SK-N-SH treated with all-trans-retinoic acid at 6 μM for 48 hours (cell line): ENCODE measurements around the gene LIMK2.

Source experiments
- ATAC-seq: fragments of 200-7000 bp; cut with Tn5 transposase; 3 replicates; pipeline ENCODE4 v1.9.1; 2020; ENCODE audit warnings: mild to moderate bottlenecking, moderate library complexity
- ARNTL ChIP-seq: fragments of 450-650 bp; formaldehyde crosslinking; IDR thresholded peaks from 2 replicates; pipeline ENCODE4 v1.5.0; 2020; ENCODE audit warnings: low read depth, mild to moderate bottlenecking, moderate library complexity, borderline replicate concordance
- BACH2 ChIP-seq: fragments of 250-450 bp; sonication (Bioruptor Pico); IDR thresholded peaks from 2 replicates; pipeline ENCODE4 v1.9.0; 2021; ENCODE audit warnings: mild to moderate bottlenecking, borderline replicate concordance
- CREB5 ChIP-seq: fragments of 250-450 bp; sonication (Bioruptor Pico); IDR thresholded peaks from 2 replicates; pipeline ENCODE4 v1.5.1; 2020; ENCODE audit warnings: low read depth, mild to moderate bottlenecking, moderate library complexity
- CSDC2 ChIP-seq: fragments of 250-450 bp; sonication (Bioruptor Pico); IDR thresholded peaks from 2 replicates; pipeline ENCODE4 v1.5.0; 2020; ENCODE audit warnings: mild to moderate bottlenecking, moderate library complexity
- CSRNP3 ChIP-seq: fragments of 250-450 bp; sonication (Bioruptor Pico); IDR thresholded peaks from 2 replicates; pipeline ENCODE4 v1.5.1; 2021; ENCODE audit warnings: mild to moderate bottlenecking, moderate library complexity
- ESRRG ChIP-seq: fragments of 250-450 bp; sonication (Bioruptor Pico); IDR thresholded peaks from 2 replicates; pipeline ENCODE4 v1.6.1; 2021; ENCODE audit warnings: mild to moderate bottlenecking
- GLIS3 ChIP-seq: fragments of 250-450 bp; sonication (Bioruptor Pico); IDR thresholded peaks from 2 replicates; pipeline ENCODE4 v1.5.0; 2020; ENCODE audit warnings: mild to moderate bottlenecking, moderate library complexity
- ISL1 ChIP-seq: fragments of 250-450 bp; sonication (Bioruptor Pico); IDR thresholded peaks from 2 replicates; pipeline ENCODE4 v2.1.2; 2022; ENCODE audit warnings: mild to moderate bottlenecking, moderate library complexity
- PATZ1 ChIP-seq: fragments of 250-450 bp; sonication (Bioruptor Pico); IDR thresholded peaks from 2 replicates; pipeline ENCODE4 v1.8.0; 2020; ENCODE audit warnings: mild to moderate bottlenecking, moderate library complexity, borderline replicate concordance
- POU6F1 ChIP-seq: fragments of 250-450 bp; sonication (Bioruptor Pico); IDR thresholded peaks from 2 replicates; pipeline ENCODE4 v1.8.0; 2021; ENCODE audit warnings: low read depth, mild to moderate bottlenecking, moderate library complexity, borderline replicate concordance
- PPARA ChIP-seq: fragments of 250-450 bp; sonication (Bioruptor Pico); IDR thresholded peaks from 2 replicates; pipeline ENCODE4 v1.5.0; 2020; ENCODE audit warnings: mild to moderate bottlenecking, borderline replicate concordance
- RARB ChIP-seq: fragments of 250-450 bp; sonication (Bioruptor Pico); IDR thresholded peaks from 2 replicates; pipeline ENCODE4 v1.8.0; 2021; ENCODE audit warnings: mild to moderate bottlenecking, moderate library complexity
- SNAI2 ChIP-seq: fragments of 250-450 bp; sonication (Bioruptor Pico); IDR thresholded peaks from 2 replicates; pipeline ENCODE4 v1.5.0; 2020; ENCODE audit warnings: mild to moderate bottlenecking, moderate library complexity
- TCF4 ChIP-seq: fragments of 250-450 bp; sonication (Bioruptor Pico); IDR thresholded peaks from 2 replicates; pipeline ENCODE4 v1.8.0; 2021; ENCODE audit warnings: mild to moderate bottlenecking, moderate library complexity, borderline replicate concordance
- TOX ChIP-seq: fragments of 250-450 bp; sonication (Bioruptor Pico); IDR thresholded peaks from 2 replicates; pipeline ENCODE4 v1.8.0; 2021; ENCODE audit warnings: mild to moderate bottlenecking, moderate library complexity, borderline replicate concordance
- TSHZ2 ChIP-seq: fragments of 250-450 bp; sonication (Bioruptor Pico); IDR thresholded peaks from 2 replicates; pipeline ENCODE4 v1.5.0; 2020; ENCODE audit warnings: mild to moderate bottlenecking, moderate library complexity
- ZC3H10 ChIP-seq: fragments of 250-450 bp; sonication (Bioruptor Pico); IDR thresholded peaks from 2 replicates; pipeline ENCODE4 v1.5.1; 2021; ENCODE audit warnings: mild to moderate bottlenecking, moderate library complexity
- ZFP3 ChIP-seq: fragments of 250-450 bp; sonication (Bioruptor Pico); IDR thresholded peaks from 2 replicates; pipeline ENCODE4 v1.5.0; 2020; ENCODE audit warnings: mild to moderate bottlenecking, moderate library complexity
- ZFP30 ChIP-seq: fragments of 450-650 bp; formaldehyde crosslinking; IDR thresholded peaks from 2 replicates; pipeline ENCODE4 v1.5.0; 2022; ENCODE audit warnings: mild to moderate bottlenecking, moderate library complexity
- ZNF565 ChIP-seq: fragments of 450-650 bp; formaldehyde crosslinking; conservative IDR thresholded peaks from 2 replicates; pipeline ENCODE4 v1.5.0; 2020; ENCODE audit warnings: low read depth, mild to moderate bottlenecking, moderate library complexity
- ZNF8 ChIP-seq: fragments of 450-650 bp; formaldehyde crosslinking; IDR thresholded peaks from 2 replicates; pipeline ENCODE4 v1.5.0; 2020; ENCODE audit warnings: mild to moderate bottlenecking, moderate library complexity

LIMK2 gene

GRCh38 chr22:31326877-31327276 lies 114.8 kb downstream of the LIMK2 start:
- ATAC-seq = no peak
- no peak for TF ChIP-seq PPARA (CRISPR knock-in tag)
- no peak for TF ChIP-seq ZNF8 (CRISPR knock-in tag)
- TF ChIP-seq TCF4 = no peak
- TF ChIP-seq ZC3H10 = no peak
- no peak for TF ChIP-seq TOX
- TF ChIP-seq TSHZ2 (CRISPR knock-in tag) = no peak
- no peak for TF ChIP-seq ARNTL (CRISPR knock-in tag)
- no peak for TF ChIP-seq CREB5
- no peak for TF ChIP-seq POU6F1 (CRISPR knock-in tag)
- no peak for TF ChIP-seq GLIS3 (CRISPR knock-in tag)
- TF ChIP-seq CSRNP3 (CRISPR knock-in tag) = no peak

GRCh38 chr22:31327806-31328543 lies 115.9 kb downstream of the LIMK2 start:
- peak; percentile 67 for ATAC-seq
- no peak for TF ChIP-seq ZFP3 (CRISPR knock-in tag)
- TF ChIP-seq ZC3H10 = no peak
- no peak for TF ChIP-seq TSHZ2 (CRISPR knock-in tag)
- TF ChIP-seq TCF4 = no peak
- TF ChIP-seq PATZ1 (CRISPR knock-in tag) = no peak
- TF ChIP-seq BACH2 (CRISPR knock-in tag) = no peak

- no peak for ATAC-seq
- TF ChIP-seq CSRNP3 (CRISPR knock-in tag) (no peak), PPARA (CRISPR knock-in tag) (no peak), PATZ1 (CRISPR knock-in tag) (no peak), SNAI2 (no peak), ESRRG (CRISPR knock-in tag) (no peak), ZC3H10 (no peak), ISL1 (no peak), RARB (CRISPR knock-in tag) (no peak), TCF4 (no peak), TOX (no peak), CSDC2 (CRISPR knock-in tag) (no peak), ZFP3 (CRISPR knock-in tag) (no peak), ZFP30 (CRISPR knock-in tag) (no peak), ZNF565 (CRISPR knock-in tag) (no peak), BACH2 (CRISPR knock-in tag) (no peak), GLIS3 (CRISPR knock-in tag) (no peak)
These were observed 116.5 kb downstream of the LIMK2 start for GRCh38 chr22:31328544-31328960.
